Glutamatergic neuron (in vitro differentiated cells): ENCODE results near the gene CD86. TPM values are rescaled to one million over a fixed set of nuclear protein-coding genes. Genes with fewer than 3 reads are reported as not detected.

ENCODE experiments used
- DNase-seq: peaks from one replicate; pipeline ENCODE4 v3.0.0; 2022
- H3K27ac Mint-ChIP-seq: one replicate; pipeline ENCODE4 v1.8.0; 2020; ENCODE audit warnings: mild to moderate bottlenecking, mixed read lengths, inconsistent platforms; ENCODE audit not compliant: unreplicated experiment
- H3K27me3 Mint-ChIP-seq: one replicate; pipeline ENCODE4 v1.8.0; 2020; ENCODE audit warnings: mild to moderate bottlenecking, moderate library complexity, mixed read lengths, inconsistent platforms; ENCODE audit not compliant: unreplicated experiment
- H3K36me3 Mint-ChIP-seq: one replicate; pipeline ENCODE4 v1.8.0; 2020; ENCODE audit warnings: mild to moderate bottlenecking, mixed read lengths, inconsistent platforms; ENCODE audit not compliant: unreplicated experiment
- H3K4me1 Mint-ChIP-seq: one replicate; pipeline ENCODE4 v1.8.0; 2020; ENCODE audit warnings: mild to moderate bottlenecking, low read depth, mixed read lengths, inconsistent platforms; ENCODE audit not compliant: unreplicated experiment
- H3K4me3 Mint-ChIP-seq: one replicate; pipeline ENCODE4 v1.8.0; 2020; ENCODE audit warnings: mild to moderate bottlenecking, mixed read lengths, inconsistent platforms; ENCODE audit not compliant: unreplicated experiment
- H3K9me3 Mint-ChIP-seq: one replicate; pipeline ENCODE4 v1.8.0; 2020; ENCODE audit warnings: mild to moderate bottlenecking, moderate library complexity, mixed read lengths, inconsistent platforms; ENCODE audit not compliant: unreplicated experiment
- total RNA-seq: library from RNA; stranded (reverse); fragmentation: NEBNext Ultra II Directional; extraction: Animal tissue kit (Norgen Biotek cat#: 25700); gene quantifications from one replicate; pipeline ENCODE4 v1.2.1, GENCODE V29; 2021; ENCODE audit not compliant: unreplicated experiment
- TF ChIP-seq, protein P1 (sequence below): fragments of 200-600 bp; sonication (generic); IDR thresholded peaks from one replicate; pipeline ENCODE4 v1.5.0; 2021; ENCODE audit not compliant: partially characterized antibody, unreplicated experiment

The CD86 gene
- total RNA-seq, 1 donor from 2014 or later, result not detected

DNA sequence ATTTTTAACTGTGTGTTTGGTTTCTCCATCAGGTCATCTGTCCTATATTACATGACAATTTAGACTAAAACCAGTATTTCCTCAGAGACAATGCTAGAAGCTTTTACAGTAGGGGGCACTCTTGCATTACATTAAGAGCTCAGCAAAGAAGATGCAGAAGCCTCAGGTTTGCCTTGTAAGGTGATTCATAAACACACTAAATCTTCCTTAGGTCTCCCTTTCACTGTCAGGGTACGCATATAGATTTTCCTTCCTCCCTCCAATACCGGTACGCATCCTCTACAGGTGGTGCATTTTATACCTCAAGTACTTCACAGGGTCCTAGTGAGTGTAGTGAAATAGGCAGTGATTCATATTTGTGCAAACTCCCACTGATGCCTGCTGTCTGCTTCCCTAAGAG, 46.5 kb downstream of the CD86 start:
- no peak overlapping the region for H3K27ac Mint-ChIP-seq
- no peaks in the 10 kb centered on the region for H3K27me3 Mint-ChIP-seq
- H3K9me3 Mint-ChIP-seq, result no peaks in the 10 kb centered on the region
- no peak for DNase-seq
- no peaks in the 10 kb centered on the region for H3K4me1 Mint-ChIP-seq
- TF ChIP-seq, protein P1, sequence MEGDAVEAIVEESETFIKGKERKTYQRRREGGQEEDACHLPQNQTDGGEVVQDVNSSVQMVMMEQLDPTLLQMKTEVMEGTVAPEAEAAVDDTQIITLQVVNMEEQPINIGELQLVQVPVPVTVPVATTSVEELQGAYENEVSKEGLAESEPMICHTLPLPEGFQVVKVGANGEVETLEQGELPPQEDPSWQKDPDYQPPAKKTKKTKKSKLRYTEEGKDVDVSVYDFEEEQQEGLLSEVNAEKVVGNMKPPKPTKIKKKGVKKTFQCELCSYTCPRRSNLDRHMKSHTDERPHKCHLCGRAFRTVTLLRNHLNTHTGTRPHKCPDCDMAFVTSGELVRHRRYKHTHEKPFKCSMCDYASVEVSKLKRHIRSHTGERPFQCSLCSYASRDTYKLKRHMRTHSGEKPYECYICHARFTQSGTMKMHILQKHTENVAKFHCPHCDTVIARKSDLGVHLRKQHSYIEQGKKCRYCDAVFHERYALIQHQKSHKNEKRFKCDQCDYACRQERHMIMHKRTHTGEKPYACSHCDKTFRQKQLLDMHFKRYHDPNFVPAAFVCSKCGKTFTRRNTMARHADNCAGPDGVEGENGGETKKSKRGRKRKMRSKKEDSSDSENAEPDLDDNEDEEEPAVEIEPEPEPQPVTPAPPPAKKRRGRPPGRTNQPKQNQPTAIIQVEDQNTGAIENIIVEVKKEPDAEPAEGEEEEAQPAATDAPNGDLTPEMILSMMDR, result peak; percentile 25
- H3K4me3 Mint-ChIP-seq, result no peak overlapping the region
- no peaks in the 10 kb centered on the region for H3K36me3 Mint-ChIP-seq

DNA sequence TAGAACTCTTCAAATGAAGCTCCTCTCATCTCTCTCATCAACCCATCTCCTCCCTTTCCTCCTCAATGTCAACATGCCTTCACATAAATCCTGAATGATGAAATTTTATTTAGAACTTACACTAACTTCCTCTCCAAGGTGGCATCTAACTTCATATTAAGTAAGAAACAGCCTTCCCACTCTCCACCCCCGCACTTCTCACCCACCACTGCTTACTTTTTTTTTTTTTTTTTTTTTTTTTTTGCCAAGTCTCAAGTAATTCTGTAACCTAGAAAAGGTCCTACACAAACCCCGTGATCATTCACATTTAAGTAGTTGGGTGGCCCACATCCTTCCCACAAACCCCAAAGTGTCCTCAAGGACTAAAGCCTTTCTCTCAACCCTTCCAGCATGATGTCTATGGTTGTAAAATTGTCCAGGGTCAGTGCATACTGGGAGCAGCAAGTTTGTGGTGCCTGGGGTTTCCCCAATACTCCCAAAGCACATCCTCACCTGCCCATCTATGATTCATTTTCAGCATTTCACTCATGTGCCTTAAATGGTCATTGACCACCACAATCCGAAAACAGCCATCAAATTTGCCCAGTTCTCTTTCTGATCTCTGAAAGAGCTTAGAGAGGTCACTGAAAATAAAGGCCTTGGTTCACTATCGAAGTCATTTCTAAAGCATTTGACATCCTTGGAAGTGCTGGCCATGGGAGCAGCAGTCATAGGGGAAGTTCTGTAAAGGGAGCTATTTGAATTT, 47.2 kb downstream of the CD86 start:
- no peaks in the 10 kb centered on the region for H3K9me3 Mint-ChIP-seq
- TF ChIP-seq, protein P1, result no peak
- H3K27ac Mint-ChIP-seq, result no peak overlapping the region
- no peak overlapping the region for H3K4me3 Mint-ChIP-seq
- DNase-seq, result no peak
- no peaks in the 10 kb centered on the region for H3K36me3 Mint-ChIP-seq
- no peaks in the 10 kb centered on the region for H3K27me3 Mint-ChIP-seq
- no peaks in the 10 kb centered on the region for H3K4me1 Mint-ChIP-seq

DNA sequence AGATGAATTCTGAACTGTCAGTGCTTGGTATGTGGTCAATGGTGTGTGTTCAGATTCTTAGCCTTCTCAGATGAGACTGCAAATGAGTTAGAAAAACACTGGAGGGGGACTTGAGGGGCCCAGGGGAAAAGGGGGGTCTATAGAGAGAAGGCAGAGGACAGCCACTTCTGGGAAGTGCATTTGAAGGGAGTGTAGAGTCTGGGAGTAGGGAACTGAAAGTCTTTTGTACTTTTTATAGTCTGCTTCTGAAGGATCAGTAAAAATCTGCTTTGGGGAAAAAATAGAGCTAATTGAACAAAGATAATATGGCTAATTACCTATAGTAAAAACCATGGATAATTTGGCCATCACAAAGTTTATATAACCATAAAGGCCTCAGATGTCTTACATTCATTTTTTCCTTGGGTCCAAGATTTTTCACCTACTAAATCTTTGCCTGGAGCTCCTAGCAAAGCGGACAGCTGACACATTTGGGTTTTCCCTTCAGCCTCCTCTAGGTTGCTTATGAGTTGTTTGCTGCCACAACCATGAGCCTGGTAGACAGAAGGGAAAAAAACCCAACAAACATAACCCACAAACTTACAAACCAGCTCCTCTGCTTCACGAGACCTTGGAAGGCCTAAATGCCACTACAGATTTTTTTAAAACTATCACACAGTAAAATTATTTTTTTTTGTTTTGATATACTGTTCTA, 48.8 kb downstream of the CD86 start:
- no peak for DNase-seq
- Mint-ChIP-seq H3K4me3 (no peak overlapping the region), H3K27ac (no peak overlapping the region), H3K4me1 (no peaks in the 10 kb centered on the region), H3K36me3 (no peaks in the 10 kb centered on the region), H3K27me3 (no peaks in the 10 kb centered on the region), H3K9me3 (no peaks in the 10 kb centered on the region)
- TF ChIP-seq, protein P1, result no peak

DNA sequence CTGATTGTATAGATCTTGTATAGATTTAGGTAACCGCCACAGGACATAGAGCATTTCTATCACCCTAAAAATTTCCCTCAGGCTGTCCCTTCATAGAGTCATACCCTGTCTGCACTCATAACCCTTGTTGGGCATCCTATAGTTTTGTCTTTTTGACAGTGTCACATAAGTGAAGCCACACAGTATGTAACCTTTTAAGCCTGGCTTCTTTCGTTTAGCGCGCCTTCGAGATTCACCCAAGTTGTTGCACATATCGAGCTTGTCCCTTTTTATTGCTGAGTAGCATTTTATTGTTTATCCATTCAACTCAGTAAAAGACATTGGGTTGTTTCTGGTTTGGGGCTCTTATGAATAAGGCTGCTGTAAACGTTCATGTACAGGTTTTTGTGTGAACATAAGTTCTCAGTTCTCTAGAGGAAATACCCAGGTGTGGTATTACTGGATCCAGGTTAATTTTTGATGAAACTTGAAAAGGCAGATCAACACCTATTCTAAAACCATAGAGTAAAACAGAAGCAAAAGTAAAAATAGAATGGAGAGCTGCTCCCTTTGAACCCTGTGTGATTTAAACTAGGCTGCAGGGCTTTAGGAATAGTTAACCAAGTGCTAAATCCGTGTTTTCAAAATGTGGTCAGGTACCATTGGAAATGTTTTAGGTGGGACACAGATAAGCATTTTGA, 49.5 kb downstream of the CD86 start:
- TF ChIP-seq, protein P1, result no peak
- DNase-seq, result no peak
- no peaks in the 10 kb centered on the region for H3K36me3 Mint-ChIP-seq

More for the DNA sequence above, 49.5 kb downstream of the CD86 start:
- Mint-ChIP-seq H3K4me3 (no peak overlapping the region), H3K4me1 (no peaks in the 10 kb centered on the region), H3K27ac (no peak overlapping the region), H3K27me3 (no peaks in the 10 kb centered on the region), H3K9me3 (no peaks in the 10 kb centered on the region)
